22Rv1 (cell line): ENCODE data around the gene LRMDA.
A peak's percentile ranks its signal among the peaks of the same experiment; 100 is the strongest.

ENCODE experiments used
- H3K27ac ChIP-seq: fragments of 450-650 bp; 2 replicates; pipeline ENCODE4 v1.5.1; 2017
- CTCF ChIP-seq: fragments of 450-650 bp; IDR thresholded peaks from 2 replicates; pipeline ENCODE4 v1.5.1; 2017; ENCODE audit warnings: mild to moderate bottlenecking
- ZFX ChIP-seq: fragments of 450-650 bp; IDR thresholded peaks from 2 replicates; pipeline ENCODE4 v1.6.1; 2017; ENCODE audit warnings: antibody characterized with exemption, borderline replicate concordance

Gene LRMDA

GRCh38 chr10:75407224-75407712 lies 24.2 kb upstream of the LRMDA start:
- peak overlapping the region; percentile 100 for H3K27ac ChIP-seq
- TF ChIP-seq ZFX (no peak), CTCF (no peak)

GRCh38 chr10:75407713-75408508 lies 23.5 kb upstream of the LRMDA start:
- TF ChIP-seq CTCF (no peak; the same call in 1 of the 2 replicates), ZFX (no peak)
- peak overlapping the region; percentile 100 for H3K27ac ChIP-seq

GRCh38 chr10:75408509-75408875 lies 22.9 kb upstream of the LRMDA start:
- H3K27ac ChIP-seq, result peak overlapping the region; percentile 100
- TF ChIP-seq ZFX (no peak), CTCF (no peak)

- H3K27ac ChIP-seq, result peak overlapping the region; percentile 100
- TF ChIP-seq ZFX, result no peak
- peak; percentile 12; the same call in 1 of the 2 replicates for TF ChIP-seq CTCF
Measured at GRCh38 chr10:75408911-75409885, 22.2 kb upstream of the LRMDA start.

GRCh38 chr10:75410132-75411005 lies 21.1 kb upstream of the LRMDA start:
- peak overlapping the region; percentile 100 for H3K27ac ChIP-seq
- TF ChIP-seq CTCF, result no peak
- TF ChIP-seq ZFX, result no peak

GRCh38 chr10:75414527-75414926 lies 16.9 kb upstream of the LRMDA start:
- TF ChIP-seq ZFX (no peak), CTCF (no peak)
- H3K27ac ChIP-seq, result no peak overlapping the region
